Progenitor cell of endocrine pancreas (in vitro differentiated cells): ENCODE data around the gene OR2D3. TPM values are rescaled to one million over a fixed set of nuclear protein-coding genes. Genes with fewer than 3 reads are reported as not detected.
"Not testable (repeated sequence)": the region's sequence is repeated elsewhere in the genome, so short reads cannot be mapped to it uniquely, and the experiment has no call there.

ENCODE experiments used
- DNase-seq: peaks from one replicate; pipeline ENCODE4 v3.0.0; 2021; ENCODE audit warnings: low spot score; ENCODE audit not compliant: unreplicated experiment
- H3K27ac Mint-ChIP-seq: 2 replicates; pipeline ENCODE4 v1.8.0; 2021; ENCODE audit warnings: mild to moderate bottlenecking, moderate library complexity, mixed read lengths
- H3K27me3 Mint-ChIP-seq: 2 replicates; pipeline ENCODE4 v1.8.0; 2021; ENCODE audit warnings: mixed read lengths
- H3K36me3 Mint-ChIP-seq: 2 replicates; pipeline ENCODE4 v1.8.0; 2022; ENCODE audit warnings: mixed read lengths; ENCODE audit not compliant: insufficient read depth
- H3K4me1 Mint-ChIP-seq: 2 replicates; pipeline ENCODE4 v1.8.0; 2021; ENCODE audit warnings: low read depth, mixed read lengths
- H3K4me3 Mint-ChIP-seq: 2 replicates; pipeline ENCODE4 v1.8.0; 2021; ENCODE audit warnings: low read depth, mild to moderate bottlenecking, moderate library complexity, mixed read lengths
- H3K9me3 Mint-ChIP-seq: 2 replicates; pipeline ENCODE4 v1.8.0; 2021; ENCODE audit warnings: low read depth, mixed read lengths
- CTCF ChIP-seq: fragments of 200-600 bp; sonication (generic); IDR thresholded peaks from one replicate; pipeline ENCODE4 v1.5.0; 2021; ENCODE audit warnings: antibody characterized with exemption, mild to moderate bottlenecking; ENCODE audit not compliant: unreplicated experiment
- total RNA-seq: library from RNA; stranded (reverse); gene quantifications from 2 replicates; pipeline ENCODE4 v1.2.1, GENCODE V29; 2021

The OR2D3 gene
- total RNA-seq, 1 donor from 2014 or later = not detected

GRCh38 chr11:6962141-6962540, 41.3 kb downstream of the OR2D3 start:
- peaks cover 2% of the 10 kb centered on the region for H3K36me3 Mint-ChIP-seq
- TF ChIP-seq CTCF = no peak
- no peak overlapping the region for H3K27ac Mint-ChIP-seq
- no peaks in the 10 kb centered on the region for H3K9me3 Mint-ChIP-seq
- H3K27me3 Mint-ChIP-seq = no peaks in the 10 kb centered on the region
- DNase-seq = no peak
- H3K4me1 Mint-ChIP-seq = no peaks in the 10 kb centered on the region
- H3K4me3 Mint-ChIP-seq = no peak overlapping the region

- no peak overlapping the region for H3K4me3 Mint-ChIP-seq
- TF ChIP-seq CTCF = no peak
- DNase-seq = no peak
- no peak overlapping the region for H3K27ac Mint-ChIP-seq
- no peaks in the 10 kb centered on the region for H3K27me3 Mint-ChIP-seq
- H3K36me3 Mint-ChIP-seq = no peaks in the 10 kb centered on the region
- no peaks in the 10 kb centered on the region for H3K4me1 Mint-ChIP-seq
- peaks cover 4% of the 10 kb centered on the region for H3K9me3 Mint-ChIP-seq
Observed at GRCh38 chr11:6962673-6963072, 41.9 kb downstream of the OR2D3 start.

GRCh38 chr11:6968816-6969215, 48.0 kb downstream of the OR2D3 start:
- H3K4me3 Mint-ChIP-seq = no peak overlapping the region

DNA sequence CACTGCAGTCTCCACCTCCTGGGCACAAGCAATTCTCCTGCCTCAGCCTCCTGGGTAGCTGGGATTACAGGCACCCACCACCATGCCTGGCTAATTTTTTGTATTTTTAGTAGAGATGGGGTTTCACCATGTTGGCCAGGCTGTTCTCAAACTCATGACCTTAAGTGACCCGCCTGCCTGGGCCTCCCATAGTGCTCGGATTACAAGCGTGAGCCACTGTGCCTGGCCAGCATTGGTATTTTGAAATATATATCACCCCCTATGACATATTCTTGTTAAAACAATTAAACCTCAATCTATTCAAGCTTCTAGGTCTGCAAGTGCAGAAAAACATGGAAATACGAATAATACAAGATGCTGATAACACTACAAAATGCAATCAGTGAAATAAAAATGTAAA, 49.1 kb downstream of the OR2D3 start:
- not testable (repeated sequence) for H3K27me3 Mint-ChIP-seq, H3K4me3 Mint-ChIP-seq, H3K9me3 Mint-ChIP-seq, DNase-seq, H3K36me3 Mint-ChIP-seq, H3K4me1 Mint-ChIP-seq, H3K27ac Mint-ChIP-seq

More at GRCh38 chr11:6968816-6969215, 48.0 kb downstream of the OR2D3 start:
- no peak for TF ChIP-seq CTCF
- no peaks in the 10 kb centered on the region for H3K4me1 Mint-ChIP-seq
- DNase-seq = no peak
- H3K27ac Mint-ChIP-seq = no peak overlapping the region
- H3K27me3 Mint-ChIP-seq = no peaks in the 10 kb centered on the region
- H3K36me3 Mint-ChIP-seq = no peaks in the 10 kb centered on the region
- H3K9me3 Mint-ChIP-seq = peaks cover 6% of the 10 kb centered on the region

Other genes with a start within 250 kb of the OR2D3 start
- 36.5 and 41.3 TPM in 2 replicates for gene MRPL17, start 237.7 kb upstream of the OR2D3 start, total RNA-seq
- gene OR2AG2, start 149.0 kb upstream of the OR2D3 start, total RNA-seq = 0.48 and 1.0 TPM in 2 replicates
- gene OR2AG1, start 138.0 kb upstream of the OR2D3 start, total RNA-seq = not detected in 2 replicates
- 0.13 and 0.24 TPM in 2 replicates for gene OR6A2, start 121.3 kb upstream of the OR2D3 start, total RNA-seq
- gene OR10A5, start 75.3 kb upstream of the OR2D3 start, total RNA-seq = not detected in 2 replicates
- not detected in 2 replicates for gene OR10A2, start 57.9 kb upstream of the OR2D3 start, total RNA-seq
- not detected in 2 replicates for gene OR10A4, start 44.4 kb upstream of the OR2D3 start, total RNA-seq
- gene OR2D2, start 28.5 kb upstream of the OR2D3 start, total RNA-seq = 0.53 TPM in 1 of 2 replicates, not detected in the other
- gene ZNF215, start 5.4 kb downstream of the OR2D3 start, total RNA-seq = 3.8 and 4.9 TPM in 2 replicates
- gene ZNF214, start 99.3 kb downstream of the OR2D3 start, total RNA-seq = 10.8 and 11.4 TPM in 2 replicates
- 0.26 and 0.29 TPM in 2 replicates for gene NLRP14, start 99.5 kb downstream of the OR2D3 start, total RNA-seq
- 0.14 TPM in 1 of 2 replicates, not detected in the other for gene RBMXL2, start 168.0 kb downstream of the OR2D3 start, total RNA-seq